Urothelium cell line (cell line): ENCODE measurements around the gene ACLY.
A peak's percentile ranks its signal among the peaks of the same experiment; 100 is the strongest.
"Not testable (repeated sequence)": the region's sequence is repeated elsewhere in the genome, so short reads cannot be mapped to it uniquely, and the experiment has no call there.

Experiments
- DNase-seq: peaks from one replicate; pipeline ENCODE4 v3.0.0; 2011; ENCODE audit warnings: low spot score, mixed read lengths
- FAIRE-seq: peaks from 2 replicates; lab custom pipeline; 2011; peaks lifted over from hg19 to GRCh38; lab: Jason Lieb, UNC

Gene ACLY

DNA sequence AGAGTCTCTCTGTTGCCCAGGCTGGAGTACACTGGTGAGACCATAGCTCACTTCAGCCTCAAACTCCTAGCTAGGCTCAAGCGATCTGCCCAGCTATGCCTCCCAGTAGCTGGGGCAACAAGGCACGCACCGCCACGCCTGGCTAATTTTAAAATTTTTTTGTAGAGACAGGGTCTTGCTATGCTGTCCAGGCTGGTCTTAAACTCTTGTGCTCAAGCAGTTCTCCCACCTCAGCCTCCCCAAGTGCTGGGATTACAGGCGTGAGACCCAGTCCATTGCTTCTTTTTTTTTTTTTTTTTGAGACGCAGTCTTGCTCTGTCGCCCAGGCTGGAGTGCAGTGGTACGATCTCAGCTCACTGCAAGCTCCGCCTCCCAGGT lies 44.5 kb downstream of the ACLY start:
- DNase-seq, FAIRE-seq: not testable (repeated sequence)

DNA sequence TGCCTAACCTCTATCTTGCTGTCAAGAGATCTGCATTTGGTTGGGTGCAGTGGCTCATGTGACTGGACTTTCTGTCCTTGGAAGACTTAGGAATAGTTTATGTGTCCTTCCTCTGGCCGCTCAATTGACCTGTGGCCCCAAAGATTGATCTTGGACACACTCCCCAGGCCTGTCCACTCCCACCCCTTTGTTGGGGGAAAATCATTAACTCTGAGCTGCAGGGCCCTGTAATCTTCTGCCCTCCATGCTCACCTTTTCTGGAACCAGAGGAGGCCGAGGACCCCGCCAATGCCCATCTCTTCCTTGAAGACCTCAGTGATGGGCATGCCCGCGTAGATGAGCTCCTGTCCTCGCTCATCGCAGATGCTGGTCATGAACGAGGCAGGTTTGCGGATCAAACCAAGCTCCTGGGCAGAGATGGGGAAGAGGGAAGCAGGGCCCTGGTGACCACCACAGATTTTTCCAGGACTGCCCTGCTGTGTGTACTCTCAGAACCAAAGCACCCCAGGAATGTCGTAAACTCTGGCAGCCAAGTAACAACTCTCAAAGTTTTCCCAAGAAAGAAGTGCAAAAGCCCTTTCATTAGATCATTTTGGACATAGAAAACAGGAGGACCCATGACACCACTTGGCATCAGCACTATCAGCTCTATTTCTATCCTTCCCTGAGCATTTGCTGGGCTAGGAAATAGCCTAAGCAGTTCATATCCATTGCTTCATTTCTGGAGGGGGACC lies 45.0 kb downstream of the ACLY start:
- no peak for DNase-seq

DNA sequence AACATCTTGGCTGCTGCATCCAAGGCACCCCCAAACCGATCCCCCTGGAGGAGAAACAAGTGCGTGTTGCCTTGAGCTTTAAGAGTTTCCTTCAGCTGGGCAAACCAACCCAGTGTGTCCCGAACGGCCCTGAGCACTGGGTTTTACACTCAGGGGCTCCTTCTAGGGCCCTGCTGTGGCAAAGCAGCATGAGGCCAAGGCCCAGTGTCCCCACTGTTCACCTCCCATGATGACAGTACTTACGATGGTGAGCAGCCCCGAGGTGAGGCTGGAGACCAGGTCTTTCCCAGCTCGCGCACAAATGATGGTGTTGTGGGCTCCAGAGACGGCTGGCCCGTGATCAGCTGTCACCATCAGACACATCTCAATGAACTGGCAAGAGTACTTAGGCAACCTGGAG lies 47.0 kb downstream of the ACLY start:
- DNase-seq (no peak), FAIRE-seq (no peak)

More for the DNA sequence above, 45.0 kb downstream of the ACLY start:
- FAIRE-seq: no peak

DNA sequence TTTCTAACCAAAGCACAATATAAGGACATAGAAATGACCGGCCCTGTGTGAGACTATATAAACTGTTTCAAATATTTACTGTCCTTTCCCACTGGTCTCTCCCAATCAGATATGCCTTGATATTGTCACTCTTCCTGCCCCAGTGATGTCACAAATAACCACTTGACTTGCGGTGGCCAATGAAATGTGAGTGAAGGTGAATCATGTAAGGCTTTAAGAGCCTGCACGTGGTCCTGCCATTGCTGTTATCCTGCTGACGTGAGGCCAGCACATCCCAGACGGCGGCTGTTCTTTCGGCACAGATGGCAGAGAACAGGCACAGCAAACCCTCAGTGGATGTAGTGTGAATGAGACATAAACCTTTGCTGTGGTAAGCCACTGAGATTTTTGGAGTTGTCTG lies 48.1 kb downstream of the ACLY start:
- DNase-seq (no peak), FAIRE-seq (no peak)

GRCh38 chr17:41870097-41870496 lies 48.7 kb downstream of the ACLY start:
- FAIRE-seq: no peak
- DNase-seq: no peak

DNA sequence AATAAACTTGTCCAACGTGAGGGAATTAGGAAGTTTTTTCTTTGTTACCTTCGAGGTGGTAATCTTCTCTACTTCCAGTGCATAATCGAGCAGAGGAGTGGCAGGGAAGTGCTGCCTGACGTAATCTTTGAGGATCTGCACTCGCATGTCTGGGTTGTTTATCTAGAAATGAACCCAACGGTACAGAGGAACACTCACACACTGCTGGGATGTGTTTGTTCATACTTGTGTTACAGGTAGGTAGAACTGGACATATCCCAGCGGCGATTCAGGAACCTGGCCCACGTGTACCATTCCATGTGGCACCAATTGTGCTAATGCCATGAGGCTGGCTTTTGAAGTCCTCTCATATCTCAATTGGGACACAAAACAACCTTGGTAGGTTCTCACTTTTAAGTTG lies 49.3 kb downstream of the ACLY start:
- no peak for FAIRE-seq
- no peak for DNase-seq

DNA sequence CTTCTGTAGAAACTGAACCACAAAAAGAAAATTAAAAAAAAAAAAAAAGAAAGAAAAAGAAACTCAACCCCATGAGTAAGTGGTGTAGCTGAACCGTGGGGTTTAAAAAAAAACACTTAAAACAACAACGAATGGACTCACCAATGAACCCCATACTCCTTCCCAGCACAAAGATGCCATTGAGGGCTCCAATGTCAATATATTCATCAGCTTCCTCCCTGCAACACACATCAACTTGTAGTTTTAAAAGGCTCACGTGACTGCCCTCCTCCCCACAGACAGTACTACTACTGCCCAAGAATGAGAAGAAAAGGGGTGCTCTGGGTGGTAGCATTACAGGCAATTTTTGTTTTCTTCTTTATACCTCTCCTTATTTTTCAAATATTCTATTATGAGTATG lies 50.2 kb downstream of the ACLY start:
- no peak for FAIRE-seq

DNA sequence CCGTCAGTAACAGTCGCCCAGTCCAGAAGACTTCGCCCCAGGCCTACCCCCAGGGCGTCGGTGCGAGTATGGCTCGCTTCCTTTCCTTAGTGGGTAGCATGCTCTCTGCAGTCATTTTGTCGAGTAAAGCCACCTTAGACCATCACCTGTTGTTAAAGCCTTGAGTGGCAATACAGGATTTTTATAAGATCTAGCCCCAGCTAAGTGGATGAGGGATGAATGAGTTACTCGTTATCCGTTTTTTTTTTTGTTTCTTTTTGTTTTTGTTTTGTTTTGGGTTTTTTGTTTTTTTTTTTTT lies 53.2 kb downstream of the ACLY start:
- DNase-seq (no peak), FAIRE-seq (no peak)

More for the DNA sequence above, 50.2 kb downstream of the ACLY start:
- no peak for DNase-seq

GRCh38 chr17:41864836-41865595 lies 53.7 kb downstream of the ACLY start, which contains the start of gene KLHL11:
Gene KLHL11 (minus strand): TSS chr17:41865423. CDS start chr17:41865370, 53 bp downstream.
- FAIRE-seq: peak; percentile 74
- peak; percentile 96 for DNase-seq

DNA sequence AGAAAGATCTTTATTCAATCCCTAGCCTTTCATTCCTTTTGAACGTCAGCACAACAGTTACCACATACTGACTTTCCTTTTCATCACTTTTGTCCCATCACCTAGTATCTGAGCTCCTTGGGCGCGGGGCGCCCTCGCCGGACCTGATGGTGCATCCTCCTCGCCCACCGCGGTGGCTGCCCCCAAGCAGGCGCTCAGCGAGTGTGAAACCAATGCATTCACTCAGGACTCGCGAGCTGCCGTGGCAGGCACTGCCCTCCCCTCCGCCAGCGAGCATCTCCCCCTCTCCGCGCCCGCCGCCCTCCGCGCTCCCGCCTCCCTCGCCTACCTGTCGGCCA lies 54.3 kb downstream of the ACLY start:
- FAIRE-seq: peak; percentile 52
- no peak for DNase-seq

DNA sequence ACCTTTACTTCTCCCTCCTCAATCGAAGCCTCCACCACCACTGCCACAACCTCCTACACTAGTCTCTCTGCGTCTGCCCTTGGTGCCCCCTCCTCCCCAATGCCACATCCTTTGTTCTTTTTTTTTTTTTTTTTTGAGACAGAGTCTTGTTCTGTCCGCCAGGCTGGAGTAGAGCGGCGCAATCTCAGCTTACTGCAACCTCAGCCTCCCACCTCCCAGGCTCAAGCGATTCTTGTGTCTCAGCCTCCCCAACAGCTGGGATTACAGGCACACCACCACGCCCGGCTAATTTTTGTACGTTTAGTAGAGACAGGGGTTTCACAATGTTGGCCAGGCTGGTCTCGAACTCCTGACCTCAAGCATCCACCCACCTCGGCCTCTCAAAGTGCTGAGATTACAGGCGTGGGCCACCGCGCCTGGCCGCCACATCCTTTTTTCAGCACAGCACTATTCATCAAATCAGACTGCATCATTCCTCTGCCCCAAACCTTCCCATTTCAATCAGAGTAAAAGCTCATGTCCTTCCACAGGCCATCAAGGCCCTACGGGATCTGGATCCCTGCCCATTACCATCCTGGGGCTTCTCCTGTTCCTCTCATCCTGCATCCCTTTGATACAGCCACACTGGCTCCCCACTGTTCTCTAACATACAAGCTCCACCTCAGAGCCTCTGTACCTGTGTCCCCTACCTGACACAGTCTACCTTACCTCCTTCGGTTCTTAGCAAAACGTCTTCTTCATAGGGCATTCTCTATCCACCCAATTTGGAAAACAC lies 55.5 kb downstream of the ACLY start:
- DNase-seq: no peak
- FAIRE-seq: no peak

DNA sequence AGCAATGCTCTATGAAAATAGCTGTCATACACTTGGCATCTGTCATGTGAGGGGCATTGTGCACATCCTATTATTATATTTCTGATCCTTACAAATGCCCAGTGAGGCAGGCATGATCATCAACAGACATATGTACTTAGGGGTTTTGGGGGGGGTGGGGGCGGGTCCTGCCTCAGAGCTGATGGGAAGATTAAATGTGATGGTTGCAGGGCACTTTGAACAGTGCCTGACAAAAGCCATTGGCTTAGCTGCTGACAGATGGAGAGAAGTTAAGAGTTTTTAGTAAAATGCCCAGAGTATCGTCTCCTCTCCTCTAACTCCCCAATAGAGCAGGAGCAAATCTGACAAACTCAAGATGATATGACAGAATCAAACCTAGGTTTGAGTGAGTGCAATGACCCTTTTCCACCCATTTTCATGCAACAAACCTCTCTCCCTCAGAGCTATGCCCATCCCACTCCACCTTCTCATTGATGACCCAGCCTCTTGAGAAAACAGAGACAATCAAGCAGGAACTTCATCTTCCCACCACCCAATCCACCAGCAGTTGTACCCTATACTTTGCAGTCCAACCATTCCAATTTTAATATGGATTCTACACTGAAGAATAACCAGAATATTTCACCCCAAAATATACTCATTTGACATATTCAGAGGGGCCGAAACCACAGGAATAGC lies 58.4 kb downstream of the ACLY start:
- DNase-seq (no peak), FAIRE-seq (no peak)

GRCh38 chr17:41851382-41851781 lies 67.4 kb downstream of the ACLY start:
- not testable (repeated sequence) for FAIRE-seq, DNase-seq

- no peak for FAIRE-seq
- no peak for DNase-seq
These were observed 69.3 kb downstream of the ACLY start for GRCh38 chr17:41849251-41849990.

DNA sequence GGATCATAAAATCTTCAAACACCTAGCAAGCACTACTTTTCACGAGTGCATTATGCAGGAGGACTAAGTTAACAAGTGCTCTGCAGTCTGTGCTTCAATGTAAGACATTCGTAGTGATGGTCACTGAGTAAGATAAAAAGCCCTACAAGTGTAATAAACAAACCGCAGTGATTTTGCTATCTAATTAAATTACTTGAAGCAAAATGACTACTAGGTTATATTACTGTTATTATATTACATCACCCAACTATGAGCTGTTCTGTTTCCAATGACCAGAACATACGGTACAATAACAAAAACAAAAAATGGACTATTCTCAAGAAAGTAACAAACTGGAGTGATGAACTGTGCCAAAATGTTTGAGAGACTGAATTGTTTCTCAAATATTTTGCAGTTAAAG lies 70.0 kb downstream of the ACLY start:
- DNase-seq: no peak
- no peak for FAIRE-seq

DNA sequence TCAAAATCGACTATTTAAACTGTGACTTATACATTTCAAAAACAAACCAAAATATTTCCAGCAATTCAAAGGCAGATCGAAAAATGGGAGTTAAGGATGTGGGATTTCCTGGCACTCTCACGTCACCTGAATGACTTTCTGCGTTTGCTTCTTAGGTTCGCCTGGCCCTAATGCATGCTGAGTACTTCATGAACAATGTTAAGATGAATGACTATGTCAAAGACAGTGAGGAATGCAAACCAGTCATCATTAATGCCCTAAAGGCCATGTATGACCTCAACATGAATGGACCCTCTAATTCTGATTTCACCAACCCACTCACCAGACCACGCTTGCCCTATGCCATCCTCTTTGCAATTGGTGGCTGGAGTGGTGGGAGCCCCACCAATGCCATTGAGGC lies 73.8 kb downstream of the ACLY start:
- no peak for DNase-seq
- no peak for FAIRE-seq

DNA sequence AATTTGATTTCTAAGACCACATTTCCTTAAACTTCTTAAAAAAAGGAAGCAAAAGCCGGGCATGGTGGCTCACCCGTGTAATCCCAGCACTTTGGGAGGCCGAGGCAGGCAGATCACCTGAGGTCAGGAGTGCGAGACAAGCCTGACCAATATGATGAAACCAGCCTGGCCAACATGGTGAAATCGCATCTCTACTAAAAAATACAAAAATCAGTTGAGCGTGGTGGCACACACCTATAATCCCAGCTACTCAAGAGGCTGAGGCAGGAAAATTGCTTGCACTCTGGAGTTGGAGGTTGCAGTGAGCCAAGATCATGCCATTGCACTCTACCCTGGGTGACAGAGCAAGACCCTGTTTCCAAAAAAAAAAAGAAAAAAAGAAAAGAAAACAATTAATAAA lies 78.0 kb downstream of the ACLY start:
- DNase-seq, FAIRE-seq: not testable (repeated sequence)

DNA sequence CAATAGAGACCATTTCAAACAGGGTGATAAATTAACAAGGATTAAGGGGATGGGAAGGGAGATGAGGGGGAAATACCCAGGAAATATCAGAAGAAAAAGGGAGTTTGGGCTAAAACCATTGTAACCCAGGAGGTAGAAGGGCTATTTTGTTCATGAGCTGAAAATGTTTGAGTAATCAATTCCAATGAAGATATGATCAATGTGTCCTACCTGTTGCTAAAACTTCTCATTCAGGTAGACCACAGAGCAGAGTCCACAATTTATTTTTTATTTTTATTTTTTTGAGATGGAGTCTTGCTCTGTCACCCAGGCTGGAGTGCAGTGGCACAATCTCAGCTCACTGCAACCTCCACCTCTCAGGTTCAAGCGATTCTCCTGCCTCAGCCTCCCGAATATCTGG lies 79.3 kb downstream of the ACLY start:
- not testable (repeated sequence) for FAIRE-seq, DNase-seq

DNA sequence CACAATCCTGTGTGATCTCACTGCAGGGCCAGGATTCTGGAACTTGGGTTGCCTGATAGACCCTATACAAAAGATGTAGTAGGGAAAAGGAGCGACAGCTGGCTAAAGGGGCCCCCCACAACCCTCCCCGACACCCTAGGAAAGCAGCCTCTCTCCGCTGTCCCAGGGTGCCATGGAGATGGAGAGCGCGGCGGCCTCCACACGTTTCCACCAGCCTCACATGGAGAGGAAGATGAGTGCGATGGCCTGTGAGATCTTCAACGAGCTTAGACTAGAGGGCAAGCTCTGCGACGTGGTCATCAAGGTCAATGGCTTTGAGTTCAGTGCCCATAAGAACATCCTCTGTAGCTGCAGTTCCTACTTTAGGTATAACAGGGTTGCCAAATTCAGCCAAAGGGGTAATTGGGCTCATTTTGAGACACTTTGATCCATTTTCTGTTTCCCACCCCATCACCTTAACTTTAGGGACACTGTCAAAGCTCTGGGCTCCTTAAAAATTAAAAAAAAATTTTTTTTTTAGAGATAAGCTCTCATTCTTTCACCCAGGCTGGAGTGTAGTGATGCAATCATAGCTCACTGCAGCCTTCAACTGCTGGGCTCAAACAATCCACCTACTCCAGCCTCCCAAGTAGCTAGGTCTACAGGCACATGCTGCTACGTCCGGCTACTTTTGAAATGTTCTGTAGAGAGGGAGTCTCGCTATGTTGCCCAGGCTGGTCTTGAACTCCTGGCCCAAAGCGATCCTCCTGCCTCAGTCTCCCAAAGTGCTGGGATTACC lies 80.8 kb downstream of the ACLY start, which contains the start of gene KLHL10:
TSS of gene KLHL10 (plus strand) at position 65 of the 778 bp plus-strand sequence. CDS start at position 173, 108 bp downstream.
- DNase-seq (no peak), FAIRE-seq (no peak)
